GM19463 (cell line): ENCODE data around the gene CYP2W1.

Experiments used
- ATAC-seq: cut with Tn5 transposase; IDR thresholded peaks from one replicate; pipeline ENCODE4 v1.9.1; 2021; ENCODE audit warnings: mild to moderate bottlenecking, moderate library complexity; ENCODE audit not compliant: unreplicated experiment

The CYP2W1 gene

GRCh38 chr7:966291-967069 is 16.5 kb upstream of the CYP2W1 start:
- no peak for ATAC-seq

- ATAC-seq = no peak
Measured at GRCh38 chr7:967361-968082, 15.5 kb upstream of the CYP2W1 start.

GRCh38 chr7:968205-969105 is 14.5 kb upstream of the CYP2W1 start:
- ATAC-seq = no peak

- ATAC-seq = no peak
Measured at GRCh38 chr7:969403-969802, 13.6 kb upstream of the CYP2W1 start.

DNA sequence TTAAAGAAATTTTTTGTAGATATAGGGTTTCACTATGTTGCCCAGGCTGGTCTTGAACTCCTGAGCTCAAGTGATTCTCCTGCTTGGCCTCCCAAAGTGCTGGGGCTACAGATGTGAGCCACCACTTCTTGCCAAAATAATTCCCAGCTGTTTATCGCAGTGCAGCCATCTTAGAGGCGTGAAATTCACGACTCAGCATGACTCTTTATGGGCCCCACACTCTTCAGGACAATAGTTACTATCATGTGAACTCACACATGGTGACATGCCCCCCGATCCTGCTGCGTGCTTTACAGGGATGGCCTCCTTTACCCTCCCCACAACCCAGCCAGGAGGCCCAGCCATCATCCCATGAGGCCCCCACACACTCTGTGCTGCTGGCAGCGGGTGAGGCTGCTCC is 12.2 kb upstream of the CYP2W1 start:
- no peak for ATAC-seq

DNA sequence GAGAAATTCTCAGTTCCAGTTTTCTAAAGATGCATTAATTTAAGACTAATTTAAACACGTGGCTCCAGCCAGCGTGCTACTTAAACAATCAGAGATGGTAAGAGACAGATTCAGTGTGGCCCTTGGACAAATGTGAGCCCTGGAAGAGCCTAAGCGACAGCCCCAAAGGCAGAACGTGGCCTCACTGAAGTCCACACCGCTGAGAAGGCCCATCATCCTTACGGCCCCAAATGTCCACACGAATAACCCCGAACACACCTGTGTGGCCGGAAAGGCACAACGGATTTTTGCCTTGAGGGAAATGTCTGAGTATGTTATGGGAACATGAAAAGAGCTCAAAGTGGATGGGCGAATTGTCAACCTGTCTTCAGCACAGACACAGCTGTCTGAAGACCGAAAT is 10.9 kb upstream of the CYP2W1 start:
- ATAC-seq = no peak

GRCh38 chr7:972676-973309 is 10.2 kb upstream of the CYP2W1 start:
- ATAC-seq = no peak

DNA sequence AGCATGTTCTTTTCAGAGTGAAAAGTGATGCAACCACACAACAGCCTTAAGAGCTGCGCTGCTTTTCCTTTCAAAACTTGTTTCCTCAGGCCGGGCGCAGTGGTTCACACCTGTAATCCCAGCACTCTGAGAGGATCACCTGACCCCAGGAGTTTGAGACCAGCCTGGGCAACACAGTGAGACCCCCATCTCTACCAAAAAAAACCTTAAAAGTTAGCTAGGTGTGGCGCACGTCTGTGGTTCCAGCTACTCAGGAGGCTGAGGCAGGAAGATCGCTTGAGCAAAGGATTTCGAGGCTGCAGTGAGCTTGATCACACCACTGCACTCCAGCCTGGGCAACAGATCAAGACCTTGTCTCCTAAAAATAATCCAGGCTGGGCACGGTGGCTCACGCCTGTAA is 9.7 kb upstream of the CYP2W1 start:
- no peak for ATAC-seq

DNA sequence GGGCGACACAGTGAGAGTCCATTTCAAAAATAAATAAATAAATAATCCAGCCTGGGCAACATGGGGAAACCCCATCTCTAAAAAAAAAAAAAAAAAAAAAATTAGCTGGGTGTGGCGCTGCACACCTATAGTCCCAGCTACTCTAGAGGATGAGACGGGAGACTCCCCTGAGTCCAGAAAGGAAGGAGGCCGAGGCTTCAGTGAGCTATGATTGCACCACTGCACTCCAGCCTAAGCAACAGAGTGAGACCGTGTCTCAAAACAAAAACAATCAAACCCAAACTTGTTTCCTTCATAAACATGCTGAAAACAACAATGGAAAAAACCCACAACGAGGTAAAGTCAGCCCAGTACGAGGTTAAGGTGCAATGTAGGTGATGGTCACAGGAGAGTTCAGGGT is 8.8 kb upstream of the CYP2W1 start:
- no peak for ATAC-seq

DNA sequence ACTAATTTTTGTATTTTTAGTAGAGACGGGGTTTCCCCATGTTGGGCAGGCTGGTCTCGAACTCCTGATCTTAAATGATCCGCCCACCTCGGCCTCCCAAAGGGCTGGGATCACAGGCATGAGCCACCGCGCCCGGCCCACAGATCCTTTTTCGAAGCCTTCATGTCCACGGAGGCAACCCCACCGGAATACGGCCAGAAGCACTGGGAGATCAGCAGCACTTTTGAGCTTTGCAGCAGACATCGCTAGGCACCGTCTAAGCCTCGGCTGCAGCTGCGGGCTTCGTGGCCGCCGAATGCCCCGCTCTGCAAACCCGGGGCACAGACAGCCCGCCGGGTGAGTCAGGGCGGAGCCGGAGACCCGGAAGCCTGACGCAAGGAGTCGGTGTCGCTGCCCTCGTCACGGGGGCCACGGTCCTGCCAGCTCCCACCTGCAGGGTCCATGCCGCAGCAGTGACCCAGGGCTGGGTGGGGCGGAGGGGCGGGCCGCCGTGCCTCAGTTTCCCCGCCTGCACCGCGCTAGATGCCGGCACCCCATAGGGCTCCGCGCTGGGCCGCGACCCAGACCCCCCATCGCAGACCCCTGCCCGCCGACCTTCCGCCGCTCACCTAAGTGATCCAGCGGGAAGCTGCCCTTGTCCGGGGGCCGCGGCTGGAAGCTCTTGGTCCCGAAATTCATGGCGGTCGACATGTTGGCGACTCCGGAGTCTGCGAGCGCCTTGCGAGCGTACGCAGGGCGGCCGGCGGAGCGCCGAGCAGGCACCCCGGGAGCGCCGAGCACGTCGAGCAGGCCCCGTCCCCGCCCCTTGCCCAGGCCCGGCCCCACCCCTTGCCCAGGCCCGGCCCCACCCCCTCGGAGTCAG is 7.9 kb upstream of the CYP2W1 start, which contains the start of gene COX19:
Gene COX19, minus strand, starts transcription at position 730 of the 862 bp plus-strand sequence. Its CDS starts 40 bp downstream, at position 690.
- peak; percentile 65 for ATAC-seq

GRCh38 chr7:975702-976473 is 7.1 kb upstream of the CYP2W1 start:
- ATAC-seq = no peak

DNA sequence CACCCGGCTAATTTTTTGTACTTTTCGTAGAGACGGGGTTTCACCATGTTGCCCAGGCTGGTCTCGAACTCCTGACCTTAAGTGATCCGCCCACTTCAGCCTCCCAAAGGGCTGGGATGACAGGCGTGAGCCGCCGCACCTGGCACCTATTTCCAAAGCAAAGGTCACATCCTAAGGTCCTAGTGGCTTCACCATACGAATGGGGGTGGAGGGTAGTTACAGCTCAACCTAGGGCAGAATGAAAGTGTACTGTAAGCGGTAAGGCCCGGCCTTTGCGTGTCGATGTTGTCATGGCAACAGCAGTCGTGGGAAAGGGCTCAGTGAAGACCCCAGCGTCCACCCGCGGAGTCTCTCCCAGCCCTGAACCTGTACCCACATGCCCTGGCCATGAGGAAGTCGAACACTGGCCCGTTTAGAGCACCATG is 6.1 kb upstream of the CYP2W1 start:
- no peak for ATAC-seq

DNA sequence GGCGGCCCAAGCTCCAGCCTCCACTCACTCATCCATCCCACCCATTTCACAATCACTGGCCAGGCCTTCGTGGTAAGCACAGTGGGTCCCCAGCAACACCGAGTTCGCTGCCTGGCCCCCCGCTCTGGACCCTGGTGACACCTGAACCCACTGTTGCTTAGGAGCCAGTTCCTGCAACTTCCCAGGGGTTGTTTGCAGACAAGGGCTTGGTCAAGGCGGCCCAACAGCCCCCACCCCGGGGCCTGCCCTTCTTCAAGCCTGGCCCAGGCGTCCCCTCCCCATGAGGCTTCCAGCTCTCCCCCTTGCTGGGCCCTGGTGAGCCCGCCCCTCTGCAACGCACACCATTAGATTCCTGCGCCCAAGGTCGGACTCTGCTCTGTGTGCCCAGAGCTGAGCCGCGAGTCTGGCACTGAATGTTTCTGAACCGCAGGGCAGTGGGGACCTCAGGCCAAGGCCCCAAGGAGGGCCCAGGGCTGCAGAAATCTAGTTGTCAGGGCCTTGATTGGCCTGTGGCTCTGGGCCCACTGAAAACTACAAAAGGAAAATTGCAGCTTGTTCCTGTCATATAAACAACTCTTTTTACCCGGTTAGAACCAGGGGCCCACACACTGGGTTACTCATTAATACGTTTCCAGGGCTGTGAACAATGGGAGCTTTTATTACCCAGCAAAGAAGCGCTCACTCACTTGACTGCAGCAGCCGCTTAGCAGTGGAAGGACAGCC is 5.5 kb upstream of the CYP2W1 start:
- ATAC-seq = peak; percentile 64

DNA sequence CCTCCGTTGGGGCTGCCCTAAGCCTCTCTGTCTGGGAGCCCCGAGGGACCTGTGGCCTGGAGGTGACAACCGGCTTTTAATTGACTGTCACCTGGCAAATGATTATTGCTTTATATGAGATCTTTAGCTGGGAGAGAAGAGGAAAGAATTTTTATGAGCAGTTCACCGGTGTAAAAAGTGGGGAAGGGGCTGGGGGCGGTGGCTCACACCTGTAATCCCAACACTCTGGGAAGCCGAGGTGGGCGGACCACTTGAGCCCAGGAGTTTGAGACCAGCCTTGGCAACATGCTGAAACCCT is 5.0 kb upstream of the CYP2W1 start:
- no peak for ATAC-seq

GRCh38 chr7:978416-979091 is 4.4 kb upstream of the CYP2W1 start:
- ATAC-seq = no peak

- ATAC-seq = no peak
Measured at GRCh38 chr7:979151-979550, 3.8 kb upstream of the CYP2W1 start.

GRCh38 chr7:979886-980571 is 3.0 kb upstream of the CYP2W1 start:
- no peak for ATAC-seq
